Measurements from ENCODE around the gene TOP2A.
"Not testable (repeated sequence)": the region's sequence is repeated elsewhere in the genome, so short reads cannot be mapped to it uniquely, and the experiment has no call there.

The TOP2A gene

DNA sequence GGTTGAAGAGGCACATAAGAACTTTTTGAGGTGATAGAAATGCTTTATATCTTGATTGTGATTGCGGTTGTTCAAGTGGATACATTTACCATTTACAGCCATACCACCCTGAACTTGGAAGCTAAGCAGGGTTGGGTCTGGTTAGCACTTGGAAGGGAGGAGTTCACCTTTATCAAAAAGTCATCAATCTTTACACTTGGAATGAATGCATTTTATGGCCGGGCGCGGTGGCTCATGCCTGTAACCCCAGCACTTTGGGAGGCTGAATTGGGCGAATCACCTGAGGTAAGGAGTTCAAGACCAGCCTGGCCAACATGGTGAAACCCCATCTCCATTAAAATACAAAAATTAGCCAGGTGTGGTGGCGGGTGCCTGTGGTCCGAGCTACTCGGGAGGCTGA is 43.7 kb downstream of the TOP2A start:
- Histone ChIP-seq H3K9ac (ENCODE audit: low read length) (no peak overlapping the region), H3K4ac (ENCODE audit: low read depth, low read length) (no peak overlapping the region), H3K18ac (ENCODE audit: low read length) (no peak overlapping the region), H4K8ac (ENCODE audit: low read depth, low read length) (no peak overlapping the region), H3K79me2 (ENCODE audit: control insufficient read depth, insufficient read depth, low read length) (no peaks in the 10 kb centered on the region), H2BK5ac (ENCODE audit: low read length) (no peak overlapping the region), H3K56ac (ENCODE audit: low read length) (no peak overlapping the region), H3K27me3 (ENCODE audit: insufficient read depth, low read length, poor library complexity) (no peaks in the 10 kb centered on the region), H3K4me1 (ENCODE audit: control insufficient read depth, low read depth, low read length) (no peaks in the 10 kb centered on the region), H4K5ac (ENCODE audit: low read length) (no peak overlapping the region), H3K23ac (ENCODE audit: low read length) (no peak overlapping the region), H3K27ac (ENCODE audit: low read depth, low read length) (no peak overlapping the region), H2BK15ac (replicated peaks; ENCODE audit: low read depth) (no peak overlapping the region), H3K79me1 (ENCODE audit: low read length) (no peaks in the 10 kb centered on the region), H2BK120ac (ENCODE audit: low read depth, low read length) (no peak overlapping the region), H2AK5ac (ENCODE audit: low read length) (no peak overlapping the region), H3K36me3 (ENCODE audit: control insufficient read depth, insufficient read depth, low read length) (no peaks in the 10 kb centered on the region), H3K4me2 (ENCODE audit: low read length) (no peak overlapping the region), H3K4me3 (ENCODE audit: low read length) (no peak overlapping the region)
- DNase-seq: no peak
- WGBS (ENCODE audit: extremely low coverage, insufficient coverage, low lambda C conversion rate): no CpG with 5 or more reads among the region's 8 CpGs

DNA sequence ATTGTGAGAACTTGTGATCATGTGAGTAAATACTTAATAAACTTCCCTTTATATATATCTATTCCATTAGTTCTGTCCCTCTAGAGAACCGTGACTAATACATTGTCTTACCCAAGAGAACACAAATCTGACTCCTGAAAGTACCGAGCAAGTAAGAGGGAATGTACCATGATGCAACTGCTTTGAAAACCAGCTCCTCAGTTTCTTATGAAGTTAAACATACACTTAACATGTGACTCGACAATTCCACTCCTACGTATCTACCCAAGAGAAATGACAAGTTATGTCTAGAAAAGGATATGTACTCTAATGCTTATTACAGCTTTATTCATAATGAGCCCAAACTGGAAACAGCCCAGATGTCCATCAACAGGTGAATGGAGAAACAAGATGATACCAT is 44.4 kb downstream of the TOP2A start:
- Histone ChIP-seq H3K9ac (ENCODE audit: low read length) (no peak overlapping the region), H4K8ac (ENCODE audit: low read depth, low read length) (no peak overlapping the region), H2AK5ac (ENCODE audit: low read length) (no peak overlapping the region), H3K27ac (ENCODE audit: low read depth, low read length) (no peak overlapping the region), H3K79me2 (ENCODE audit: control insufficient read depth, insufficient read depth, low read length) (no peaks in the 10 kb centered on the region), H3K56ac (ENCODE audit: low read length) (no peak overlapping the region), H3K27me3 (ENCODE audit: insufficient read depth, low read length, poor library complexity) (no peaks in the 10 kb centered on the region), H3K4me3 (ENCODE audit: low read length) (no peak overlapping the region), H3K4me1 (ENCODE audit: control insufficient read depth, low read depth, low read length) (no peaks in the 10 kb centered on the region), H3K4ac (ENCODE audit: low read depth, low read length) (no peak overlapping the region), H3K23ac (ENCODE audit: low read length) (no peak overlapping the region), H4K5ac (ENCODE audit: low read length) (no peak overlapping the region), H2BK5ac (ENCODE audit: low read length) (no peak overlapping the region), H3K36me3 (ENCODE audit: control insufficient read depth, insufficient read depth, low read length) (no peaks in the 10 kb centered on the region), H2BK120ac (ENCODE audit: low read depth, low read length) (no peak overlapping the region), H3K4me2 (ENCODE audit: low read length) (no peak overlapping the region), H3K79me1 (ENCODE audit: low read length) (no peaks in the 10 kb centered on the region), H3K18ac (ENCODE audit: low read length) (no peak overlapping the region), H2BK15ac (replicated peaks; ENCODE audit: low read depth) (no peak overlapping the region)
- no peak for DNase-seq
- no CpG with 5 or more reads among the region's 4 CpGs for whole genome bisulfite sequencing (ENCODE audit: extremely low coverage, insufficient coverage, low lambda C conversion rate)

DNA sequence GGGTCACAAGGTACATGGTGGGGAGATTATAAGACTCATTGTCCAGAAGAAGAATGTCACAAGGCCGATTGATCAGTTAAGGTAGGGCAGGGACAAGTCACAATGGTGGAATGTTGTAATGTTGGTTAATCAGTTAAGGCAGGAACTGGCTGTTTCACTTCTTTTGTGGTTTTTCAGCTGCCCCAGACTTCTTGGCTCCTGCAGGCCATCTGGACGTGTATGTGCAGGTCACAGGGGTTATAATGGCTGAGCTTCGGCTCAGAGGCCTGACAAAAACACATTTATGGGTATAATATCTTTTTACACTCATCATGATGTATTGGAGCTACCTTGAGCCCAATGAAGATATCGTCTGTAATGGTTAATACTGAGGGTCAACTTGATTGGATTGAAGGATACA is 45.1 kb downstream of the TOP2A start:
- not testable (repeated sequence) for H2AK5ac ChIP-seq (ENCODE audit: low read length); H3K23ac ChIP-seq (ENCODE audit: low read length); DNase-seq; H3K4ac ChIP-seq (ENCODE audit: low read depth, low read length); H3K9ac ChIP-seq (ENCODE audit: low read length); H3K27ac ChIP-seq (ENCODE audit: low read depth, low read length); H3K4me3 ChIP-seq (ENCODE audit: low read length); H2BK15ac ChIP-seq (replicated peaks; ENCODE audit: low read depth); H3K18ac ChIP-seq (ENCODE audit: low read length); H4K8ac ChIP-seq (ENCODE audit: low read depth, low read length); H3K4me2 ChIP-seq (ENCODE audit: low read length); H4K5ac ChIP-seq (ENCODE audit: low read length); H3K4me1 ChIP-seq (ENCODE audit: control insufficient read depth, low read depth, low read length); H3K79me2 ChIP-seq (ENCODE audit: control insufficient read depth, insufficient read depth, low read length); H2BK5ac ChIP-seq (ENCODE audit: low read length); H2BK120ac ChIP-seq (ENCODE audit: low read depth, low read length); H3K27me3 ChIP-seq (ENCODE audit: insufficient read depth, low read length, poor library complexity); H3K36me3 ChIP-seq (ENCODE audit: control insufficient read depth, insufficient read depth, low read length); H3K56ac ChIP-seq (ENCODE audit: low read length); H3K79me1 ChIP-seq (ENCODE audit: low read length)
- WGBS (ENCODE audit: extremely low coverage, insufficient coverage, low lambda C conversion rate): no CpG with 5 or more reads among the region's 4 CpGs

DNA sequence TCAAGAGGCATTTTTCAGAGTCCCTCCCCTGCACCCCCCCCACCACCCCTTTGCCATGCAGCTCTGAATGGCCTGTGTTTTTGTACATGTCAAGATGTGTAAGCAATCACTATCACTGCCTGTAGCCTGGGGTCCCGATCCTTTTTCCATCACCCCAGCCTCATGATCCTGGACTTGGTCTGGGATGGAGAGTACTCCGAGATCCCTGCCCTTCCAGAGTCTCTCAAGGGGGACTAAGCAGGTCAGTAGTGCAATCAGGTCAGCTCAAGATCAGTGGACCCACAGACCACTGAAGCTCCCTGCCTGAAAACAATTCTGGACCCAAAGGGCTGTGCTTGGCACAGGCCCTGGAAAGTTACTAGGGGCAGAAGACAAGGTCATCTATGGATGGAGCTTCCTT is 45.7 kb downstream of the TOP2A start:
- Histone ChIP-seq H3K23ac (ENCODE audit: low read length) (no peak overlapping the region), H3K79me2 (ENCODE audit: control insufficient read depth, insufficient read depth, low read length) (no peaks in the 10 kb centered on the region), H4K5ac (ENCODE audit: low read length) (no peak overlapping the region), H2BK5ac (ENCODE audit: low read length) (no peak overlapping the region), H3K9ac (ENCODE audit: low read length) (no peak overlapping the region), H3K36me3 (ENCODE audit: control insufficient read depth, insufficient read depth, low read length) (no peaks in the 10 kb centered on the region), H3K56ac (ENCODE audit: low read length) (no peak overlapping the region), H3K4ac (ENCODE audit: low read depth, low read length) (no peak overlapping the region), H3K27ac (ENCODE audit: low read depth, low read length) (no peak overlapping the region), H2BK15ac (replicated peaks; ENCODE audit: low read depth) (no peak overlapping the region), H3K79me1 (ENCODE audit: low read length) (no peaks in the 10 kb centered on the region), H4K8ac (ENCODE audit: low read depth, low read length) (no peak overlapping the region), H3K27me3 (ENCODE audit: insufficient read depth, low read length, poor library complexity) (no peaks in the 10 kb centered on the region), H3K18ac (ENCODE audit: low read length) (no peak overlapping the region), H2AK5ac (ENCODE audit: low read length) (no peak overlapping the region), H3K4me1 (ENCODE audit: control insufficient read depth, low read depth, low read length) (no peaks in the 10 kb centered on the region), H2BK120ac (ENCODE audit: low read depth, low read length) (no peak overlapping the region), H3K4me3 (ENCODE audit: low read length) (no peak overlapping the region), H3K4me2 (ENCODE audit: low read length) (no peak overlapping the region)
- no peak for DNase-seq
- no CpG with 5 or more reads among the region's 2 CpGs for WGBS (ENCODE audit: extremely low coverage, insufficient coverage, low lambda C conversion rate)

DNA sequence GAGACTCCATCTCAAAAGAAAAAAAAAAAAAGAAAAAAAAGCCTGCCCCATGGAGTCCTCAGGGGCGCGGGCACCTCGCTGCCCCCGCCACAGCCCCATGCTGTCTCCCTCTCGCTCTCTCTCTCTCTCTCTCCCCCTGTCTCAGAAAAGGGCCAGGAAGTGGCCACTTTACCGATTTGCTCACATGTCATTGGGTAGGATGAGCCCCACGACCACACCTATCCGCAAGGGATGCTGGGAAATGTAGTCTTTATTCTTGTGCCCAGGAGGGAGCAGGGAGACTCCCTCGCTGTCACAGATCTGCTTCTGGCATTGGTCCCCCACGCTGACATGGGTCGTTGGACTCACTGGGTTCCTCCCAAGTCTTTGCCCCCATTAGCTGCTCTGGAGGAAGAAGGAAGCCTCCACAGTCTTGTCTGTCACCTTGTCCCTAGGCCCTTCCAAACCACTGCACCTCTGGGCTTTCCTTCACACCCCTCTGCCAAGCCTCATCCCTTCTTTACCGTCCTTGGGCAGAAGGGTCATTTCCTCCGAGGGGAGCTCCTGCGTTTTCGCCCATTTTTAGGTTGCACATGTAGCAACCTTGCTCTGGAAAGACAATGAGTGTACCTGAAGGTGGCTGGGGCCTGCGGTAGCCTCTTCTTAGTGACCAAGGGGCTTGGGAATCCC is 46.3 kb downstream of the TOP2A start:
- H3K27ac ChIP-seq (ENCODE audit: low read depth, low read length): no peak overlapping the region
- H3K27me3 ChIP-seq (ENCODE audit: insufficient read depth, low read length, poor library complexity): no peaks in the 10 kb centered on the region
- H3K4me3 ChIP-seq (ENCODE audit: low read length): no peak overlapping the region
- no peak overlapping the region for H3K4me2 ChIP-seq (ENCODE audit: low read length)
- H2BK120ac ChIP-seq (ENCODE audit: low read depth, low read length): no peak overlapping the region
- no peak overlapping the region for H2AK5ac ChIP-seq (ENCODE audit: low read length)
- no peak overlapping the region for H3K23ac ChIP-seq (ENCODE audit: low read length)
- H2BK5ac ChIP-seq (ENCODE audit: low read length): no peak overlapping the region
- no peak overlapping the region for H4K5ac ChIP-seq (ENCODE audit: low read length)
- no CpG with 5 or more reads among the region's 16 CpGs for WGBS (ENCODE audit: extremely low coverage, insufficient coverage, low lambda C conversion rate)
- H3K4ac ChIP-seq (ENCODE audit: low read depth, low read length): no peak overlapping the region
- no peak overlapping the region for H2BK15ac ChIP-seq (replicated peaks; ENCODE audit: low read depth)
- peak; percentile 78 for DNase-seq
- no peak overlapping the region for H3K18ac ChIP-seq (ENCODE audit: low read length)
- H3K56ac ChIP-seq (ENCODE audit: low read length): no peak overlapping the region
- no peak overlapping the region for H3K9ac ChIP-seq (ENCODE audit: low read length)
- H3K79me2 ChIP-seq (ENCODE audit: control insufficient read depth, insufficient read depth, low read length): no peaks in the 10 kb centered on the region
- H3K79me1 ChIP-seq (ENCODE audit: low read length): no peaks in the 10 kb centered on the region
- no peak overlapping the region for H4K8ac ChIP-seq (ENCODE audit: low read depth, low read length)
- no peaks in the 10 kb centered on the region for H3K4me1 ChIP-seq (ENCODE audit: control insufficient read depth, low read depth, low read length)
- no peaks in the 10 kb centered on the region for H3K36me3 ChIP-seq (ENCODE audit: control insufficient read depth, insufficient read depth, low read length)

DNA sequence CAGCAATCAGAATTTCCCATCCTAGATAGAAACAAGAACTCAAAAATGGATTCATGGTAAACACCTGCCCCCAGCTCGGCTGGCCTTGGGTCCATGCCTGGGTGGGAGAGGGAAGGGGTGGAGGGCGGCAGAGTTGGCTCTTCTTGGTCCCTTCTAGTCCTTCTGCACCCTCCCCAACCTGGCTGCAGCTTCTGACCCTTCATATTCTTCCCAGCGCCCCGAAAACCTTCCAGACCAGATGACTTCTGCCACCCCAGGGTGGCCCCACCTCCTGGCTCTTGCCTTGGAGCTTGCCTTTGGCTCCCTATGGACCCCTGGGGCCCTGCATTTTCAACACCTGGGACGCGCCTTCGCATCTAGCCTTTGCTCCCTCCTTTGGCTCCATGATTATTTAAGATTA is 47.8 kb downstream of the TOP2A start:
- H3K23ac ChIP-seq (ENCODE audit: low read length): no peak overlapping the region
- no peak overlapping the region for H4K5ac ChIP-seq (ENCODE audit: low read length)
- DNase-seq: no peak
- H3K4me2 ChIP-seq (ENCODE audit: low read length): no peak overlapping the region
- no CpG with 5 or more reads among the region's 7 CpGs for WGBS (ENCODE audit: extremely low coverage, insufficient coverage, low lambda C conversion rate)
- H2BK15ac ChIP-seq (replicated peaks; ENCODE audit: low read depth): no peak overlapping the region
- H2AK5ac ChIP-seq (ENCODE audit: low read length): no peak overlapping the region
- no peak overlapping the region for H2BK120ac ChIP-seq (ENCODE audit: low read depth, low read length)
- H3K36me3 ChIP-seq (ENCODE audit: control insufficient read depth, insufficient read depth, low read length): no peaks in the 10 kb centered on the region
- H3K27ac ChIP-seq (ENCODE audit: low read depth, low read length): no peak overlapping the region
- no peak overlapping the region for H4K8ac ChIP-seq (ENCODE audit: low read depth, low read length)
- H3K79me1 ChIP-seq (ENCODE audit: low read length): no peaks in the 10 kb centered on the region
- H2BK5ac ChIP-seq (ENCODE audit: low read length): no peak overlapping the region
- H3K4me3 ChIP-seq (ENCODE audit: low read length): no peak overlapping the region
- H3K56ac ChIP-seq (ENCODE audit: low read length): no peak overlapping the region
- no peaks in the 10 kb centered on the region for H3K27me3 ChIP-seq (ENCODE audit: insufficient read depth, low read length, poor library complexity)
- no peak overlapping the region for H3K18ac ChIP-seq (ENCODE audit: low read length)
- H3K79me2 ChIP-seq (ENCODE audit: control insufficient read depth, insufficient read depth, low read length): no peaks in the 10 kb centered on the region
- no peak overlapping the region for H3K4ac ChIP-seq (ENCODE audit: low read depth, low read length)
- no peaks in the 10 kb centered on the region for H3K4me1 ChIP-seq (ENCODE audit: control insufficient read depth, low read depth, low read length)
- H3K9ac ChIP-seq (ENCODE audit: low read length): no peak overlapping the region
